HPDE6-E6E7 (cell line): ENCODE measurements around the gene ANKRD2.
"Not testable (repeated sequence)": the region's sequence is repeated elsewhere in the genome, so short reads cannot be mapped to it uniquely, and the experiment has no call there.

Experiments
- DNase-seq: peaks from one replicate; pipeline ENCODE4 v3.0.0; 2011; ENCODE audit warnings: missing footprints; ENCODE audit errors: extremely low spot score

The ANKRD2 gene

GRCh38 chr10:97572214-97572989 is at the start of gene ANKRD2:
Gene ANKRD2 (plus strand): TSS chr10:97572779. CDS start chr10:97572789, 10 bp downstream.
- DNase-seq, result peak; percentile 72

GRCh38 chr10:97522937-97523336 is 49.6 kb upstream of the ANKRD2 start:
- no peak for DNase-seq

GRCh38 chr10:97525086-97525485 is 47.5 kb upstream of the ANKRD2 start:
- DNase-seq, result no peak

- no peak for DNase-seq
Measured at GRCh38 chr10:97525683-97526110, 46.9 kb upstream of the ANKRD2 start.

- DNase-seq, result not testable (repeated sequence)
Measured at GRCh38 chr10:97528876-97529275, 43.7 kb upstream of the ANKRD2 start.

GRCh38 chr10:97529685-97530465 is 42.7 kb upstream of the ANKRD2 start:
- DNase-seq, result no peak

- no peak for DNase-seq
Measured at GRCh38 chr10:97531401-97531986, 41.1 kb upstream of the ANKRD2 start.

- DNase-seq, result no peak
Measured at GRCh38 chr10:97532935-97533671, 39.5 kb upstream of the ANKRD2 start.

GRCh38 chr10:97533888-97534287 is 38.7 kb upstream of the ANKRD2 start:
- no peak for DNase-seq

GRCh38 chr10:97534746-97535367 is 37.7 kb upstream of the ANKRD2 start:
- DNase-seq, result no peak

GRCh38 chr10:97537186-97537869 is 35.3 kb upstream of the ANKRD2 start:
- no peak for DNase-seq

GRCh38 chr10:97538411-97538810 is 34.2 kb upstream of the ANKRD2 start:
- no peak for DNase-seq

GRCh38 chr10:97538839-97539238 is 33.7 kb upstream of the ANKRD2 start:
- DNase-seq, result no peak

- no peak for DNase-seq
Measured at GRCh38 chr10:97539523-97540200, 32.9 kb upstream of the ANKRD2 start.

- DNase-seq, result no peak
Measured at GRCh38 chr10:97540669-97541500, 31.7 kb upstream of the ANKRD2 start.

- DNase-seq, result peak; percentile 92
Measured at GRCh38 chr10:97542169-97543024, 30.2 kb upstream of the ANKRD2 start.

GRCh38 chr10:97543025-97543546 is 29.5 kb upstream of the ANKRD2 start:
- DNase-seq, result peak; percentile 98
